K562 (cell line): ENCODE measurements around the gene IBA57. TPM values are rescaled to one million over a fixed set of nuclear protein-coding genes. Genes with fewer than 3 reads are reported as not detected.

Experiments
- ELF1 ChIP-seq: fragments of 200-800 bp; sonication (Bioruptor generic); IDR thresholded peaks from 2 replicates; pipeline ENCODE4 v1.6.1; 2016; ENCODE audit warnings: missing genetic modification characterization, missing compliant biosample characterization
- HDGF ChIP-seq: fragments of 450-650 bp; IDR thresholded peaks from 2 replicates; pipeline ENCODE4 v1.6.1; 2016
- MYC ChIP-seq, 2 experiments: fragments of 250-450 bp in 1 of 2; sonication (Bioruptor Pico) in 1 of 2; IDR thresholded peaks; 2 replicates each; pipeline versions ENCODE4 v1.5.1 to v1.6.1; 2012 to 2021; ENCODE audit warnings: low read depth in 2 of 2, borderline replicate concordance in 1 of 2, improper control_type of control experiment in 1 of 2, low read length in 1 of 2, mild to moderate bottlenecking in 1 of 2, moderate library complexity in 1 of 2
- RBM22 ChIP-seq: fragments of 200-400 bp; formaldehyde crosslinking; IDR thresholded peaks from 2 replicates; pipeline ENCODE4 v1.6.1; 2018; ENCODE audit warnings: low read length, low read depth; ENCODE audit not compliant: poor library complexity, severe bottlenecking
- RBM39 ChIP-seq: fragments of 200-400 bp; formaldehyde crosslinking; optimal IDR thresholded peaks from 2 replicates; pipeline ENCODE3; 2018; ENCODE audit warnings: low read depth, low read length
- SREBF1 ChIP-seq: fragments of 150-350 bp; IDR thresholded peaks from 2 replicates; pipeline ENCODE4 v1.6.1; 2014; ENCODE audit warnings: antibody characterized with exemption, low read depth, low read length, borderline replicate concordance
- ZC3H4 ChIP-seq: sonication (generic); formaldehyde crosslinking; IDR thresholded peaks from 2 replicates; pipeline ENCODE4 v1.9.0; 2021; ENCODE audit warnings: missing genetic modification reagents, borderline replicate concordance
- ZNF224 ChIP-seq: sonication (generic); formaldehyde crosslinking; IDR thresholded peaks from 2 replicates; pipeline ENCODE4 v1.8.0; 2022; ENCODE audit warnings: mild to moderate bottlenecking, missing genetic modification reagents
- ZNF717 ChIP-seq: fragments of 250-450 bp; sonication (Bioruptor Pico); IDR thresholded peaks from 2 replicates; pipeline ENCODE4 v1.5.0; 2021
- polyA plus RNA-seq, 8 experiments: library from polyadenylated mRNA; depleted of rRNA in 4 of 8; stranded (reverse) in 5 of 8; unstranded in 3 of 8; fragments of >200 nt; fragmentation: Nextera tagmentation in 2 of 8; fragmentation: Illumina TruSeq in 1 of 8; extraction: Ambion mirVana in 2 of 8; extraction: Trizol in 1 of 8; gene quantifications; 2 replicates each; pipeline versions ENCODE4 v1.2.1 to v1.2.3, GENCODE V29; 2011 to 2014; ENCODE audit warnings: inconsistent platforms in 1 of 8, missing spikeins in 1 of 8
- total RNA-seq, 7 experiments: library from RNA; depleted of rRNA in 6 of 7; stranded (reverse); fragments of >200 nt in 6 of 7; fragmentation: Illumina TruSeq in 2 of 7; extraction: Trizol in 2 of 7; gene quantifications; 2 replicates each; pipeline versions ENCODE4 v1.2.1 to v1.2.3, GENCODE V29; 2011 to 2021; ENCODE audit warnings: low replicate concordance in 1 of 7
- TF ChIP-seq, protein P1 (sequence below), 2 experiments: fragments of 450-650 bp; formaldehyde crosslinking in 1 of 2; IDR thresholded peaks; 2 replicates each; pipeline versions ENCODE4 v1.4.0 to v1.6.1; 2014 to 2020; ENCODE audit warnings: mild to moderate bottlenecking in 2 of 2, borderline replicate concordance in 1 of 2, low read depth in 1 of 2
- TF ChIP-seq, protein P2 (sequence below): sonication (generic); formaldehyde crosslinking; IDR thresholded peaks from 2 replicates; pipeline ENCODE4 v1.8.0; 2022; ENCODE audit warnings: mild to moderate bottlenecking, missing genetic modification reagents, borderline replicate concordance
- TF ChIP-seq, protein P3 (sequence below), 2 experiments: fragments of 450-650 bp in 1 of 2; sonication (generic) in 1 of 2; formaldehyde crosslinking; conservative IDR thresholded peaks; 2 replicates each; pipeline versions ENCODE4 v1.4.0 to v1.8.1; 2020 to 2022; ENCODE audit warnings: mild to moderate bottlenecking in 1 of 2, missing genetic modification reagents in 1 of 2
- TF ChIP-seq, protein P4 (sequence below): fragments of 250-450 bp; sonication (Bioruptor Pico); IDR thresholded peaks from 2 replicates; pipeline ENCODE4 v1.9.0; 2021; ENCODE audit warnings: mild to moderate bottlenecking
- TF ChIP-seq, protein P5 (sequence below): sonication (generic); formaldehyde crosslinking; IDR thresholded peaks from 2 replicates; pipeline ENCODE4 v1.8.0; 2022; ENCODE audit warnings: mild to moderate bottlenecking, missing genetic modification reagents

The IBA57 gene
- total and polyA plus RNA-seq, 9 of the 15 experiments (the other 6 are each of a cell fraction or from before 2014, with no cell fraction given): 0.77 to 15.5 (median 2.7) TPM

DNA sequence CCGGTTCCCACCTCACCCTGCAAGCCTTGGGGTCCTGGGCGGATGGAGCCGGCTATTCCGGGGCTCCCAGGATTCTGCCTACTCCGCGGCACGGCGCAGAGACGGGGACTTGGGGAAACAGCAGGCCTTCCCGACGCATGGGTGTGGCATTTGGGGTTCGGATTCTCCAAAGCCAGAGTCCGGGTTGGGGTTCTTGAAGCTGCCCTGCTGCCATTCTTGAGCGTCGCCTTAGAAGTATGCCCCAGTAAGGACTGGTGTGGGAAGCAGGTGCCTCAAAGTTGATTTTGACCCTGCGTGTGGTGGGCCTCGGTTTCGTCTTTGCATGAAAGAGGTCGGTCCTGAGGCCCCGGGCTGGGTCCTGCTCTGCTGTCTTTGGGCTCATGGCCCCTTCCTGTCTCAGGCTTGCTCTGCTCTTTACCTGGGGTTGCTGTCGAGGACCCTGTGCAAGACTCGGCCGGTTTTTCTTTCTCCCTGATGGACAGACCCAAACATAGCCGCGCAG is 24.8 kb upstream of the IBA57 start (continued):
- TF ChIP-seq, protein P1, sequence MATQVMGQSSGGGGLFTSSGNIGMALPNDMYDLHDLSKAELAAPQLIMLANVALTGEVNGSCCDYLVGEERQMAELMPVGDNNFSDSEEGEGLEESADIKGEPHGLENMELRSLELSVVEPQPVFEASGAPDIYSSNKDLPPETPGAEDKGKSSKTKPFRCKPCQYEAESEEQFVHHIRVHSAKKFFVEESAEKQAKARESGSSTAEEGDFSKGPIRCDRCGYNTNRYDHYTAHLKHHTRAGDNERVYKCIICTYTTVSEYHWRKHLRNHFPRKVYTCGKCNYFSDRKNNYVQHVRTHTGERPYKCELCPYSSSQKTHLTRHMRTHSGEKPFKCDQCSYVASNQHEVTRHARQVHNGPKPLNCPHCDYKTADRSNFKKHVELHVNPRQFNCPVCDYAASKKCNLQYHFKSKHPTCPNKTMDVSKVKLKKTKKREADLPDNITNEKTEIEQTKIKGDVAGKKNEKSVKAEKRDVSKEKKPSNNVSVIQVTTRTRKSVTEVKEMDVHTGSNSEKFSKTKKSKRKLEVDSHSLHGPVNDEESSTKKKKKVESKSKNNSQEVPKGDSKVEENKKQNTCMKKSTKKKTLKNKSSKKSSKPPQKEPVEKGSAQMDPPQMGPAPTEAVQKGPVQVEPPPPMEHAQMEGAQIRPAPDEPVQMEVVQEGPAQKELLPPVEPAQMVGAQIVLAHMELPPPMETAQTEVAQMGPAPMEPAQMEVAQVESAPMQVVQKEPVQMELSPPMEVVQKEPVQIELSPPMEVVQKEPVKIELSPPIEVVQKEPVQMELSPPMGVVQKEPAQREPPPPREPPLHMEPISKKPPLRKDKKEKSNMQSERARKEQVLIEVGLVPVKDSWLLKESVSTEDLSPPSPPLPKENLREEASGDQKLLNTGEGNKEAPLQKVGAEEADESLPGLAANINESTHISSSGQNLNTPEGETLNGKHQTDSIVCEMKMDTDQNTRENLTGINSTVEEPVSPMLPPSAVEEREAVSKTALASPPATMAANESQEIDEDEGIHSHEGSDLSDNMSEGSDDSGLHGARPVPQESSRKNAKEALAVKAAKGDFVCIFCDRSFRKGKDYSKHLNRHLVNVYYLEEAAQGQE (IDR thresholded peaks at IDR 0.05; ENCODE audit: borderline replicate concordance): no peak
- TF ChIP-seq, protein P1 (CRISPR knock-in tag; IDR thresholded peaks at IDR 0.05; ENCODE audit: low read depth): no peak
- TF ChIP-seq ELF1: no peak
- peak; percentile 17; the same call in 1 of the 2 replicates for TF ChIP-seq SREBF1
- TF ChIP-seq, protein P2, sequence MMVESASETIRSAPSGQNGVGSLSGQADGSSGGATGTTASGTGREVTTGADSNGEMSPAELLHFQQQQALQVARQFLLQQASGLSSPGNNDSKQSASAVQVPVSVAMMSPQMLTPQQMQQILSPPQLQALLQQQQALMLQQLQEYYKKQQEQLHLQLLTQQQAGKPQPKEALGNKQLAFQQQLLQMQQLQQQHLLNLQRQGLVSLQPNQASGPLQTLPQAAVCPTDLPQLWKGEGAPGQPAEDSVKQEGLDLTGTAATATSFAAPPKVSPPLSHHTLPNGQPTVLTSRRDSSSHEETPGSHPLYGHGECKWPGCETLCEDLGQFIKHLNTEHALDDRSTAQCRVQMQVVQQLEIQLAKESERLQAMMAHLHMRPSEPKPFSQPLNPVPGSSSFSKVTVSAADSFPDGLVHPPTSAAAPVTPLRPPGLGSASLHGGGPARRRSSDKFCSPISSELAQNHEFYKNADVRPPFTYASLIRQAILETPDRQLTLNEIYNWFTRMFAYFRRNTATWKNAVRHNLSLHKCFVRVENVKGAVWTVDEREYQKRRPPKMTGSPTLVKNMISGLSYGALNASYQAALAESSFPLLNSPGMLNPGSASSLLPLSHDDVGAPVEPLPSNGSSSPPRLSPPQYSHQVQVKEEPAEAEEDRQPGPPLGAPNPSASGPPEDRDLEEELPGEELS (CRISPR knock-in tag): 0 out of 2 replicates have a peak, but pooled peaks have one; percentile 54
- no peak for TF ChIP-seq MYC (IDR thresholded peaks at IDR 0.05; ENCODE audit: low read depth, low read length)
- no peak for TF ChIP-seq MYC (CRISPR knock-in tag; IDR thresholded peaks at IDR 0.05; ENCODE audit: borderline replicate concordance, low read depth)
- TF ChIP-seq, protein P3, sequence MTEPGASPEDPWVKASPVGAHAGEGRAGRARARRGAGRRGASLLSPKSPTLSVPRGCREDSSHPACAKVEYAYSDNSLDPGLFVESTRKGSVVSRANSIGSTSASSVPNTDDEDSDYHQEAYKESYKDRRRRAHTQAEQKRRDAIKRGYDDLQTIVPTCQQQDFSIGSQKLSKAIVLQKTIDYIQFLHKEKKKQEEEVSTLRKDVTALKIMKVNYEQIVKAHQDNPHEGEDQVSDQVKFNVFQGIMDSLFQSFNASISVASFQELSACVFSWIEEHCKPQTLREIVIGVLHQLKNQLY (CRISPR knock-in tag; conservative IDR thresholded peaks at IDR 0.05): no peak
- peak; percentile 30 for TF ChIP-seq RBM22
- TF ChIP-seq, protein P4, sequence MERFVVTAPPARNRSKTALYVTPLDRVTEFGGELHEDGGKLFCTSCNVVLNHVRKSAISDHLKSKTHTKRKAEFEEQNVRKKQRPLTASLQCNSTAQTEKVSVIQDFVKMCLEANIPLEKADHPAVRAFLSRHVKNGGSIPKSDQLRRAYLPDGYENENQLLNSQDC (CRISPR knock-in tag): no peak
- TF ChIP-seq ZC3H4 (CRISPR knock-in tag): peak; percentile 55; the same call in 1 of the 2 replicates
- TF ChIP-seq, protein P5, sequence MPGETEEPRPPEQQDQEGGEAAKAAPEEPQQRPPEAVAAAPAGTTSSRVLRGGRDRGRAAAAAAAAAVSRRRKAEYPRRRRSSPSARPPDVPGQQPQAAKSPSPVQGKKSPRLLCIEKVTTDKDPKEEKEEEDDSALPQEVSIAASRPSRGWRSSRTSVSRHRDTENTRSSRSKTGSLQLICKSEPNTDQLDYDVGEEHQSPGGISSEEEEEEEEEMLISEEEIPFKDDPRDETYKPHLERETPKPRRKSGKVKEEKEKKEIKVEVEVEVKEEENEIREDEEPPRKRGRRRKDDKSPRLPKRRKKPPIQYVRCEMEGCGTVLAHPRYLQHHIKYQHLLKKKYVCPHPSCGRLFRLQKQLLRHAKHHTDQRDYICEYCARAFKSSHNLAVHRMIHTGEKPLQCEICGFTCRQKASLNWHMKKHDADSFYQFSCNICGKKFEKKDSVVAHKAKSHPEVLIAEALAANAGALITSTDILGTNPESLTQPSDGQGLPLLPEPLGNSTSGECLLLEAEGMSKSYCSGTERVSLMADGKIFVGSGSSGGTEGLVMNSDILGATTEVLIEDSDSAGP (CRISPR knock-in tag): no peak
- no peak for TF ChIP-seq ZNF717 (CRISPR knock-in tag)
- TF ChIP-seq ZNF224 (CRISPR knock-in tag): 0 out of 2 replicates have a peak, but pooled peaks have one; percentile 37
- no peak for TF ChIP-seq HDGF
- TF ChIP-seq RBM39: no peak
